HG02938 (cell line): ENCODE measurements around the gene OOSP4B.
"Not testable (repeated sequence)": the region's sequence is repeated elsewhere in the genome, so short reads cannot be mapped to it uniquely, and the experiment has no call there.

Experiments used
- ATAC-seq: cut with Tn5 transposase; IDR thresholded peaks from one replicate; pipeline ENCODE4 v1.9.1; 2021; ENCODE audit warnings: mild to moderate bottlenecking, moderate library complexity; ENCODE audit not compliant: unreplicated experiment

OOSP4B gene

GRCh38 chr11:60016881-60017280 is at the start of gene OOSP4B:
Gene OOSP4B, plus strand, starts transcription at chr11:60017181.
- ATAC-seq = no peak

- no peak for ATAC-seq
Measured at GRCh38 chr11:59967677-59968394, 49.1 kb upstream of the OOSP4B start.

- ATAC-seq = no peak
Measured at GRCh38 chr11:59968395-59968783, 48.6 kb upstream of the OOSP4B start.

GRCh38 chr11:59973097-59973496 is 43.9 kb upstream of the OOSP4B start:
- ATAC-seq = no peak

GRCh38 chr11:59981106-59981770 is 35.7 kb upstream of the OOSP4B start:
- no peak for ATAC-seq

- ATAC-seq = not testable (repeated sequence)
Measured at GRCh38 chr11:59982037-59982436, 34.9 kb upstream of the OOSP4B start.

GRCh38 chr11:59983212-59983611 is 33.8 kb upstream of the OOSP4B start:
- no peak for ATAC-seq

- no peak for ATAC-seq
Measured at GRCh38 chr11:59984368-59984767, 32.6 kb upstream of the OOSP4B start.

- ATAC-seq = no peak
Measured at GRCh38 chr11:59990421-59990820, 26.6 kb upstream of the OOSP4B start.

- ATAC-seq = no peak
Measured at GRCh38 chr11:59992425-59992824, 24.6 kb upstream of the OOSP4B start.

GRCh38 chr11:59997800-59998199 is 19.2 kb upstream of the OOSP4B start:
- ATAC-seq = no peak

- no peak for ATAC-seq
Measured at GRCh38 chr11:59999691-60000090, 17.3 kb upstream of the OOSP4B start.

GRCh38 chr11:60003729-60004128 is 13.3 kb upstream of the OOSP4B start:
- ATAC-seq = no peak

- no peak for ATAC-seq
Measured at GRCh38 chr11:60005360-60005759, 11.6 kb upstream of the OOSP4B start.

GRCh38 chr11:60018058-60018457 is 1.1 kb downstream of the OOSP4B start:
- no peak for ATAC-seq

- ATAC-seq = not testable (repeated sequence)
Measured at GRCh38 chr11:60020376-60020775, 3.4 kb downstream of the OOSP4B start.

- no peak for ATAC-seq
Measured at GRCh38 chr11:60029015-60029632, 12.1 kb downstream of the OOSP4B start.

GRCh38 chr11:60040109-60040508 is 23.1 kb downstream of the OOSP4B start, which contains the start of gene OOSP2:
Gene OOSP2, plus strand, starts transcription at chr11:60040409. Its CDS starts 51 bp downstream, at chr11:60040460.
- ATAC-seq = no peak

GRCh38 chr11:60050422-60050821 is 33.4 kb downstream of the OOSP4B start:
- ATAC-seq = not testable (repeated sequence)

- ATAC-seq = not testable (repeated sequence)
Measured at GRCh38 chr11:60050839-60051238, 33.9 kb downstream of the OOSP4B start.

GRCh38 chr11:60056349-60056969 is 39.5 kb downstream of the OOSP4B start, which contains the start of gene MS4A3:
Gene MS4A3, plus strand, starts transcription at chr11:60056665. Its CDS starts 4,496 bp downstream, at chr11:60061161.
- no peak for ATAC-seq
